Epithelial cell of esophagus (primary cell): Measurements from ENCODE around the gene C8G.

ENCODE experiments used
- DNase-seq: peaks from one replicate; pipeline ENCODE4 v3.0.0; 2010; ENCODE audit warnings: low read depth
- H3K4me3 ChIP-seq: 2 replicates; pipeline ENCODE4 v1.5.1; 2011; ENCODE audit warnings: mild to moderate bottlenecking, low read length, control low read depth
- TF ChIP-seq, protein P1 (sequence below): IDR thresholded peaks from 2 replicates; pipeline ENCODE4 v1.5.1; 2011; ENCODE audit warnings: low read depth, mild to moderate bottlenecking, low read length, control low read depth, inconsistent platforms; ENCODE audit not compliant: insufficient read depth; ENCODE audit errors: missing control alignments

The C8G gene

DNA sequence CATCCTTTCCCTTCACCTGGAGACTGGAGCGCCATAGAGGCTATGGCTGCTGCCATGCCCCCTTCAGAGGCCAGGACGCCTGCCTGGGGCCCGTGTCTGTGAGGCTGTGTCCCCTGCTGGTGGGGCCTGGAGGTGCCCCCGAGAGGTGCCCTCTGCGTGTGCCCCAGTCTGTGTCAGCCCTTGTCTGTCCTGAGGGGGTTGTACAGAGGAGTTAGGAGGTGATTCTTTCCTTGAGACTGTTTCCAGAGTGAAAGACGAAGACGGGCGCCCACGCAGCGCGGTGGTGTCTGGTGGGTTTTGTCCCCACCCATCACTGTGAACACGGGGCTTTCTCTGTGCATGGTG lies 34.2 kb upstream of the C8G start:
- H3K4me3 ChIP-seq = no peak overlapping the region
- TF ChIP-seq, protein P1, sequence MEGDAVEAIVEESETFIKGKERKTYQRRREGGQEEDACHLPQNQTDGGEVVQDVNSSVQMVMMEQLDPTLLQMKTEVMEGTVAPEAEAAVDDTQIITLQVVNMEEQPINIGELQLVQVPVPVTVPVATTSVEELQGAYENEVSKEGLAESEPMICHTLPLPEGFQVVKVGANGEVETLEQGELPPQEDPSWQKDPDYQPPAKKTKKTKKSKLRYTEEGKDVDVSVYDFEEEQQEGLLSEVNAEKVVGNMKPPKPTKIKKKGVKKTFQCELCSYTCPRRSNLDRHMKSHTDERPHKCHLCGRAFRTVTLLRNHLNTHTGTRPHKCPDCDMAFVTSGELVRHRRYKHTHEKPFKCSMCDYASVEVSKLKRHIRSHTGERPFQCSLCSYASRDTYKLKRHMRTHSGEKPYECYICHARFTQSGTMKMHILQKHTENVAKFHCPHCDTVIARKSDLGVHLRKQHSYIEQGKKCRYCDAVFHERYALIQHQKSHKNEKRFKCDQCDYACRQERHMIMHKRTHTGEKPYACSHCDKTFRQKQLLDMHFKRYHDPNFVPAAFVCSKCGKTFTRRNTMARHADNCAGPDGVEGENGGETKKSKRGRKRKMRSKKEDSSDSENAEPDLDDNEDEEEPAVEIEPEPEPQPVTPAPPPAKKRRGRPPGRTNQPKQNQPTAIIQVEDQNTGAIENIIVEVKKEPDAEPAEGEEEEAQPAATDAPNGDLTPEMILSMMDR = no peak
- DNase-seq = no peak

DNA sequence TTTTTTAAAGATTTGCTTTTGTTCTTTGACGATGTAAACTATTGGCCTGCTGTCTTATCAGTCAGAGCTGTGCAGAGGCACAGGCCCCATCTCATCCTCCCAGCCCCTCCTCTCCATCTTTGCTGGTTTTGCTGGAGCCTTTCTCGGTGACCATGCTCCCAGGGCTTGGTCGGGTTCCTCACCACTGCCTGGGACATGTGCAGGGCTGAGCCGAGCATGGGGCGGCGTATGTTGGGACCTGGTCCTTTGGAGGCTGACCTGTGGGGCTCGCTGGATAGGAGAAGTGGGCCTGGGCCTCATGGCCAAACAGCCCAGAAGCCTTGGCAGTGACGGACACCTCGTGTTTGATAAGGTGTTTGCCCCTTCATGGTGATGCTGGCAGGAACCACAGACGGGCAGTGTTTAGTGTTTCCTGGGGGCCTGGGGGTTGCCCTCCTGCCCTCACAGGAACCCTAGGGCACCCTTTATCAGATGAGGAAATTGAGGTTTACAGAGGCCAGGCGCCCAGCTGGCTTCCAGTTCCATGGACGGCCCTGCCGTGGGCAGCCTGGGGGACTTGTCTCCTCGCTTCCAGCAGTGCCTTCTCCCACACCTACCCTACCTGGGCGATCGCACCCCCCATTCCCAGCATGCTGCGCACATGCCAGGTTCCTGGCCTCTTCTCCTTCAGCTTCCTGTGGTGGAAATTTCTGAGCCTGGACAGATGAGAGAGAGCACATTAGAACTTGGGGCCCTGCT lies 31.2 kb upstream of the C8G start:
- DNase-seq = no peak
- H3K4me3 ChIP-seq = no peak overlapping the region
- TF ChIP-seq, protein P1 = no peak

DNA sequence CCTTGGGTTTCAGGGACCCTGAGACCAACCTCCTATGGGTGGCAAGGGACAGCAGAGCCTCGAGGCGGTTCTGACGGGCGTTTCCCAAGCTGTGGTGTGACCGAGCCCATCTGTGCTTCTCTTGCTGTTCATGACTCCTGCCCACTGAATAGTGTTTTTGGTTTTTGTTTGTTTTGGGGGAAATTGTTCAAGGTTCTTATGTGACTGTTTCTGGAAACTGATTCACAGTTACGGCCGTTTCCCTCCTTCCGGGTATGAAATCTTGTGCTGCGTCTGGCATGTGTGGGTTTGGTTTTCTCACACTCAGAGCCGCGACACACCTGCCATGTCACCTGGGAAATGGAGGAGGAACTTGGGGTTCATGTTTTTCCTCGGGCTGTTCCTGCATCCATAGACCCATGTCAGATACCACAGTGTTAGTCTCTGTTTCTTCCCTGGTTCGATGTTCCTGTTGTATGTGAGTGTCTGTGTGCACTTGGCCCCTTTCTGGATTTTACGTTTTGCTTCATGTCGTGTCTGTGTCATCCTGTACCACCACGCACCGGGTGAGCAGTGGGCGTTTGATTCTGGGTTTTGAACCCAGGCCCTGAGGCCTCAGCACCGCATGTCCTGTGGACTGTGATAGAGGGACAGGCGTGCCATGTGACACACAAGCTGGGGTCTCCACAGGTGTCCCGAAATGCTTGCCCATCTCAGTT lies 29.3 kb upstream of the C8G start:
- H3K4me3 ChIP-seq = no peak overlapping the region
- no peak for DNase-seq
- TF ChIP-seq, protein P1 = no peak

DNA sequence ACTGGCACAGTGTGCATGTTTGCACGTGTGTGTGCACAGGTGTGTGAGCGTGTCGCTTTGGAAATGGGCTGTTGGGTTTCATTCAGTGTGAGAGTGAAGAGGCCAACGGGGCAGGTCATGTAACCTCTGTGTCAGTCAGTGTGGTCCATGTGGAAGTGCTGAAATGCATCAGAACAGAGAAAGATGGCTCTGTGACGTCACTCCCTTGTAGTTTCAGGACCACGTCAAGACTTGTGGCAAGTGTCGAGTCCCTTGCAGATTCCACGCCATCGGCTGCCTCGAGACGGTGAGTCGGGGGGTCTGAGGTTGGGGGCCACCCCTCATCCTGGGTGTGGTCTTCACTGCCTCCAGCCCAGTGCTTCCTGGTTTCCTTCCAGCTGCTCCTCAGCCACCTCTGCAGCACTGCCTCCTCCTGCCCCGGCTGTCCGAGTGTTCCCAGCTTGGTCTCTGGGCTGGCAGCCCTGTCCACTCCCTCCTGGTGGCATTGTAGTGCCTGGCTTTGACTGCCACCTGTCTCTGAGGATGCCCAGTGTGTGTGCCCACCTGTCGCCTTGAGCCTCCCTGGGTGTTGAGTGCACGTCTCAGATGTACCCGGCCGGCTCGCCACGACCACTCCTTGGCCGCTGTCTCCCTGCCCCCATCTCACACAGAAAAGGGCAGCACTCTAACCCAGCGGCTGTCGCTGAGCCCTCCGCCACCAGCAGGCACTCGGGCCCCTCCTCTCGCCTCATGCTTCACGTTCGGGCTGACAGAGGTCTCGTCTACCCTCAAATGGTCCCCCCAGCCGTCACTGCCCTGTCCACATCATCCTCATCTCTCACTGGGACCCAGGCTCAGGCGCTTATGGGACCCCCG lies 28.5 kb upstream of the C8G start:
- TF ChIP-seq, protein P1 = no peak
- no peak overlapping the region for H3K4me3 ChIP-seq
- no peak for DNase-seq

DNA sequence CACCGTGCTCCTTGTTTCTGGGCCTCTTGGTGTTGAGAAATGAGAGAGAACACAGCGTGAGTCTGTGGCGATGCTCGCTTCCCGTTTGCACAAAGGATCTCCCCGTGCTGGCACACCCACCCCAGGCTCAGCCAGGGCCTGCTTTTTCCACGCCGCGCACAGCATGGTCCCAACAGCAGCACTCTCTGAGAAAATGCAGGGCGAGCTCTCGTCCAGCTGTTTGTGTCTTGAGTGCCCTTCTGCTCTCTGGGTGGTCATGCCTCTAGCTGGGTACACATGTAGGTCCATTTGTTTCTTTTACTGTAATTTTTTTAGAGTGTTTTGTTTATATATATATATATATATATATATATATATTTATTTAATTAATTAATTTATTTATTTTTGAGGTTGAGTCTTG lies 27.1 kb upstream of the C8G start:
- no peak for DNase-seq
- no peak overlapping the region for H3K4me3 ChIP-seq
- TF ChIP-seq, protein P1 = no peak

DNA sequence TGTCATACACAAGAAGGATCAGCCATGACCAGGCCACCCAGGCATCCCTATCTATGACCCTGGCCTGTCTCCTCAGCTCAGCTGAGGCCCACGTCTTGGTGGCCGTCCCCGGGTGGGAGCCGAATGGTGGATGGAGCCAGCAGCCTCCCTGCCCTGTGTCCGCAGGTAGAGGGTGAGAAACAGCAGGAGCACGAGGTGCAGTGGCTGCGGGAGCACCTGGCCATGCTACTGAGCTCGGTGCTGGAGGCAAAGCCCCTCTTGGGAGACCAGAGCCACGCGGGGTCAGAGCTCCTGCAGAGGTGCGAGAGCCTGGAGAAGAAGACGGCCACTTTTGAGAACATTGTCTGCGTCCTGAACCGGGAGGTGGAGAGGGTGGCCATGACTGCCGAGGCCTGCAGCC lies 25.0 kb upstream of the C8G start:
- no peak for DNase-seq
- no peak overlapping the region for H3K4me3 ChIP-seq
- TF ChIP-seq, protein P1 = no peak
